IgD-negative memory B cell (primary cell): ENCODE data around the gene PHF13. TPM values are rescaled to one million over a fixed set of nuclear protein-coding genes. Genes with fewer than 3 reads are reported as not detected.

ENCODE experiments used
- H3K27ac Mint-ChIP-seq, 3 donors: one replicate each; pipeline ENCODE4 v1.8.0; 2020 to 2022; ENCODE audit warnings: mild to moderate bottlenecking in 3 of 3, mixed read lengths in 3 of 3, moderate library complexity in 1 of 3
- H3K27me3 Mint-ChIP-seq: one replicate; pipeline ENCODE4 v1.8.0; 2021; ENCODE audit warnings: mixed read lengths
- H3K36me3 Mint-ChIP-seq: one replicate; pipeline ENCODE4 v1.8.0; 2020; ENCODE audit warnings: mild to moderate bottlenecking, mixed read lengths
- H3K4me1 Mint-ChIP-seq, 3 donors: one replicate each; pipeline ENCODE4 v1.8.0; 2020 to 2022; ENCODE audit warnings: mixed read lengths in 3 of 3, mild to moderate bottlenecking in 1 of 3
- H3K4me3 Mint-ChIP-seq, 4 donors: one replicate each; pipeline ENCODE4 v1.8.0; 2020 to 2022; ENCODE audit warnings: mild to moderate bottlenecking in 4 of 4, mixed read lengths in 4 of 4, moderate library complexity in 3 of 4
- H3K9me3 Mint-ChIP-seq, 3 donors: one replicate each; pipeline ENCODE4 v1.8.0; 2020 to 2021; ENCODE audit warnings: mixed read lengths in 3 of 3, mild to moderate bottlenecking in 1 of 3
- polyA plus RNA-seq: library from polyadenylated mRNA; unstranded; fragments of 300-500 nt; fragmentation: Illumina TruSeq; gene quantifications from one replicate; pipeline ENCODE4 v1.2.3, GENCODE V29; 2021

The PHF13 gene
- polyA plus RNA-seq, 1 donor from 2014 or later = 5.3 TPM

DNA sequence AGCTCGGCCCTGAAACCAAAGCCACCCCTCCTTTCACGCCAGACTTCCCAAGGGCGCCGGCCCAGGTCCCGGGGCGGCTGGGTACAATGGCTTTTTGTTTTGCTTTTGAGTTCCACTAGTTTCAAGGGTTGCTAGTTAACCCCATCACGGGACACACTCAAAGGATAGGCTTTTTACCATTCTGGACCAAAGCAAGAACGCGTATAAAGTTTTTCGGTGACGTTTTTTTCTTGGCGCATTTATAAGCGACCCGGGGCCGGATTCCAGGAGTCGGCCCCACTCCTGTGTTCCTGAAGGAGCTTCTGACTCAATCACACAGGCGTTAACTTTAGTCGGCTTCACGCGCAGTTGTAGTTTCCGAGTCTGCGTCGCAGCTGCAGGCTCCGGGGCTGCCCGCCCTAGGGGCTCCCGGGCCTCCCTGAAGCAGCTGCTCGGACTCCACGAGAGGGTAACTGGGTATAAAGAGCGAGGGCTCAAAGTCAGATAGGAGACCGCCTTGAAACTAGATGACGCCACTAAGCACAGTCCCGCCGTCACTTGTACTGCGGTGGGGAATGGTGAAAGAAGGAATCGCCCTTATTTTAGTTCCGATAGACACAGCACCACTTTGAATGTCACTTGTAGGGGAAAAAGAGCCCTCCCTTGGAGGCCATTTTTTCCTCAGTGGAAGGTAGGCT lies 10.2 kb upstream of the PHF13 start:
- peak overlapping the region; percentile 91 to 99 (median 97) for H3K27ac Mint-ChIP-seq
- peak overlapping the region; percentile 89 to 100 (median 94) for H3K4me3 Mint-ChIP-seq
- H3K27me3 Mint-ChIP-seq = no peaks in the 10 kb centered on the region
- H3K4me1 Mint-ChIP-seq = peaks cover 14 to 25% (median 18%) of the 10 kb centered on the region in 3 donors
- no peaks in the 10 kb centered on the region for H3K9me3 Mint-ChIP-seq
- no peaks in the 10 kb centered on the region for H3K36me3 Mint-ChIP-seq

DNA sequence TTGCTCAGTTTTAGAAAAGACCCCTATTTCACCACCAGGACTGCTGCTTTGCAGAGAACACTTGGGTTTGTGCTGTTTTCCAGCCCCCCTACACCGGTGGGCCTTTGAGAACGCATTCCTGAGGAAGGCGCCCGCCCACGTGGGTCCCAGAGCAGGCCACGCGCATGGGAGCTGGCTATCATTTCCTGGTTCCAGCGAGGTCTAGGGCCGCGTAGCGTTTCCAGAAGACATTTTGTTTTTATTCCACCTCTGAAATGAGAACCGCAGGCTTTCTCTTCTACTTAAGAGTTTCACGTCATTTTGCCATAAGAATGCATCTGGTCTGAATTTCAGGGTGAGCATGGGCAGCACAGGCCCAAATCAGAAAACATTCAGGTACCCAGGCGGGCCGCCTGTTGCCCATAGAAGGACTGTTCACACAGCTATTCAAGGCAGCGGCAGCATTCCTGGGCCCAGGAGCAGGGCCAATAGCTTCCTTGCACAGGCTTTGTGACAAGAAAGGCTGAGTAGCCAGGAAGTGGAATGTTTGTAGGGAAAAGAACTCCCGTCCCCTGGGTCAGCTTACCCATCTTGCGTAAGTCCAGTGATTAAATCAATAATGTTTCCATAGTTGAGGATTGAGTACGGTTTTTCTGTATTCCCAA lies 9.5 kb upstream of the PHF13 start:
- Mint-ChIP-seq H3K4me1 (peaks cover 14 to 25% (median 17%) of the 10 kb centered on the region in 3 donors), H3K9me3 (no peaks in the 10 kb centered on the region), H3K27ac (peak overlapping the region in 2 of 3 donors; percentile 97 to 99), H3K36me3 (no peaks in the 10 kb centered on the region), H3K4me3 (peak overlapping the region; percentile 89 to 100 (median 94)), H3K27me3 (no peaks in the 10 kb centered on the region)

DNA sequence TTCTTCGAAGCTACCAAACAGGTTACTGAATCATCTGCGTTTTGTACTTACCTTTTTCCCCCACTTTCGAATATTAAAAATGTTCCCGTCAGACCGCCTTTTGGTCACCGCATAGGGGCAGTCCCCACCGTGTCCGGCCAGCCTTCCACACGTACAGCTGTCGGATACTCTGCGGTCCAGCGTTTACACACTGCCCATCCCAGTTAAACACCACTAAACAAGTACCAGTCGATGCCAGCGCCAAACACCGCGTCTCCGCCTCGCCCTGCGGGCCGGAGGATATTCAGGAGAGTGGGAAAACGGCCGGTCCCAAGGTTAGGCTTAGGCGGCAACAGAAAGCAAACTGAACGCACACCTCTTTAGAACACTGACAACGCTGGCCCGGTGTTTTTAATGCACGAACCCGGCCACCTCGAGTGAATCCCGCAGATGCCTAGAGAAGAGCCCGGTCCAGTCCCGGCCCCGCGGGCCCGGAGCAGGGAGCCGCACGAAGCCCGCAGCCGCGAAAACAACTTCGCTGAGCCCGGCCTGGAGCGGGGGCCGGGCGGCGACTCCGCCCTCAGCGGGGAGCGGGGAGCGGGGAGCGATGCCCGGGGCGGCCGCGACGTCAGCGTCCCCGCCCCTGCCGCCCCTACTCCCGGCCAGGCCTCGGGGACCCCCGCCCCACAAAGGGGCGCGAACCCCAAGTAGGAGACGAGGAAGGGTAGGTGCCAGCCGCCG lies 730 bp upstream of the PHF13 start:
- H3K4me3 Mint-ChIP-seq = peak overlapping the region; percentile 91 to 94 (median 92)
- no peaks in the 10 kb centered on the region for H3K9me3 Mint-ChIP-seq
- no peaks in the 10 kb centered on the region for H3K27me3 Mint-ChIP-seq
- H3K27ac Mint-ChIP-seq = peak overlapping the region; percentile 84 to 93 (median 87)
- H3K36me3 Mint-ChIP-seq = no peaks in the 10 kb centered on the region
- peaks cover 12 to 15% (median 15%) of the 10 kb centered on the region in 3 donors for H3K4me1 Mint-ChIP-seq

DNA sequence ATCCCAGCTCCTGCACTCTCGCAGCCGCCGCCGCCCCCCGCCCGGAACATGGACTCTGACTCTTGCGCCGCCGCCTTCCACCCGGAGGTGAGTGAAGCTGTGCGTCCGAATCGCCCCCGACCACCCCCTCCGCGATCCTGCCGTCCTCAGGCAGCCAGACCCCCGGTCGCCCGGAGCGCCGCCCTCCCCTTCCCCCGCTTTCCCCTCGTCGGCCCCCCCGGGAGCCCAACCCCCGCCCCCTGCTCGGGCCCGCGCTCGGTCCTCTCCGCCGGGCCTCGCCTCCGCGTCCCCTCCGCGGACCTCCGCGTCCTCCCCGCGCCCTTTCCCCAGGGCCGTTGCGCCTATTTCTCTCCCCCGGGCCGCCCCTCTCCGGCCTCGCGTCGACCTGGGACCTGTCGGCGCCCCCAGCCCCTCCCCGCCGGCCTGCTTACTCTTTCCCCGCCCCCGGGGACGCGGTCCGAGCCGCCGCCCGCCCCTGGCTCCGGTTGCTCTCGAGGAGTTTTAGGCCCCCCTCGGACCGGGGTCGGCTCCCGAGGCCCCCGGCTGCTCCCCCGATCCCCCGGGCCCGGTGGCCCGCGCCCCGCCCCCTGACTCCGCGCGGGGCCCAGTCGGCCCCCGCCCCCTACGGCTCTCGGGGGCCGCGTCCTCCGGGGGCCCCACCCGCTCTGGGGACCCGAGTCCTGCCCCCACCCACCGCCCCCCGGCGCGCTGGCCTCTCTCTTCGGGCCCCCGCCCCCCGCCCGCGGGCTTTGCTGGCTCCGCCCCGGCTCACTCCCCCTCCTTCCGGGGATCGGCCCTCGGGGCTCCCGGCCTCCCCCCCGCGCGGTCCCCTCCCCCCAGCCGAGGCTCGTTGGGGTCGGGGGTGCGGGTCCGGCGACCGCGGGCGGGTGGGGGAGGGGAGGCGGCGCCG lies 743 bp downstream of the PHF13 start:
- peaks cover 12 to 15% (median 15%) of the 10 kb centered on the region in 3 donors for H3K4me1 Mint-ChIP-seq
- H3K36me3 Mint-ChIP-seq = no peaks in the 10 kb centered on the region
- H3K27ac Mint-ChIP-seq = peak overlapping the region in 1 of 3 donors; percentile 23
- H3K4me3 Mint-ChIP-seq = peak overlapping the region in 3 of 4 donors; percentile 39 to 96 (median 91)
- no peaks in the 10 kb centered on the region for H3K9me3 Mint-ChIP-seq
- H3K27me3 Mint-ChIP-seq = no peaks in the 10 kb centered on the region

DNA sequence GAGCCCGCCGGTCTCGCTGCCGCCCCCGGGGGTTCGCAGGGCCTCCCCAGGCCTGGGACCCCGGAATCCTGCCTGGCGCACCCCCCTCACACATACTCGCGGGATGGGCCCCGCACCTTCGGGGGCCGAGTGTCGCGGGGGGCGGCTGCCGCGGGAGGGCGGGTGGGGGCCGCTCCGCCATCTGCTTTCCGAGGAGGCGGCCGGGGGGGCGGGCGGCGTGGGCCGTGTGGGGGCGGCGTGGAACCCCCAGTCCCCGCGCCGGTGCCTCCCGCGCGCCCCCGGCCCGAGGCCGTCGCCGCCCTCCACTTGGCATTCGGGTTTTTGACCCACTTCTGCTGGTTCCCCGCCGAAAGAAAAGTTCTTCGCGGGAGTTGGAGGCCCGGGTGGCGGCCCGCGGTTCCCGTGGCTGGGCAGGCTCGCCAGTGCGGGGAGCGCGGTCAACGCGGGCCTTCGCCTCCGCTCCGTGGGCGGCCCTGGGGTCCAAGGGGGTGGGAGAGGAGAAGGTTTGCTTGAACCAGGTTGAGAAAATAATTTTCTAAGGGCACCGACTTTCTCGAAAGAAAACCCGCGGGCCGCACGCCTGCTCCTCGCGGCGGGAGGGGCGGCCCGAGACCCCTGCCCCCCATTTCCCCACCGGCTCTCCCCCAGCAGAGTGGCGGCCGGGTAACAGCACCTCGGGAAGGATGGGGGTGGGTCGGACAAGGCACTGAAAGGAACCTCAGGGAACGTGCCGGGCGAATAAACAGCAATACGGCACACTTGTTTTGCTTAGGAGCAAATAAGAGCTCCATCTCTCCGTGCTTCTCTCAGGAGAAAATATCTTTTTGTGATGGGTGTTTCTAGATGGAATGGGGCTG lies 1.6 kb downstream of the PHF13 start:
- Mint-ChIP-seq H3K4me1 (peaks cover 12 to 15% (median 15%) of the 10 kb centered on the region in 3 donors), H3K9me3 (no peaks in the 10 kb centered on the region), H3K36me3 (no peaks in the 10 kb centered on the region), H3K4me3 (peak overlapping the region; percentile 74 to 91 (median 80)), H3K27me3 (no peaks in the 10 kb centered on the region), H3K27ac (peak overlapping the region in 2 of 3 donors; percentile 40 to 77)

DNA sequence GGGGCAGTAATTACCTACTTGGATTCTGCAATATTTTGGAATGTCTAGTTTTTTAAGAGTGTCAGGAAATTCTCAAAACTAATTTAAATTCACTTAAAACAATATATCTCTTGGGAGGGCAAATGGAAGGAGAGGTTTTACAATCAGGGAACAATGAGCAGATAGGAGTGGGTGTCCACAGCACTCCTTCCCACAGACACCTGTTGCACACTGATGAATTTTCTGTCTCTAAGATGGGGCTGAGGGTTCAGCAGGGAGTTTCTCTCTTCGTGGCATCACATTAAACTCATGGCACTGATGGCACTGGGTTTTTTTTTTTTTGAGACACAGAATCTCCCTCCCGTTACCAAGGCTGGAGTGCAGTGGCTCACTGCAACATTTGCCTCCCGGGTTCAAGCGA lies 5.5 kb downstream of the PHF13 start:
- no peaks in the 10 kb centered on the region for H3K27me3 Mint-ChIP-seq
- peaks cover 3 to 9% (median 4%) of the 10 kb centered on the region in 3 donors for H3K4me1 Mint-ChIP-seq
- no peaks in the 10 kb centered on the region for H3K9me3 Mint-ChIP-seq
- no peak overlapping the region for H3K27ac Mint-ChIP-seq
- H3K36me3 Mint-ChIP-seq = peaks cover 2% of the 10 kb centered on the region
- peak overlapping the region in 1 of 4 donors; percentile 74 for H3K4me3 Mint-ChIP-seq

DNA sequence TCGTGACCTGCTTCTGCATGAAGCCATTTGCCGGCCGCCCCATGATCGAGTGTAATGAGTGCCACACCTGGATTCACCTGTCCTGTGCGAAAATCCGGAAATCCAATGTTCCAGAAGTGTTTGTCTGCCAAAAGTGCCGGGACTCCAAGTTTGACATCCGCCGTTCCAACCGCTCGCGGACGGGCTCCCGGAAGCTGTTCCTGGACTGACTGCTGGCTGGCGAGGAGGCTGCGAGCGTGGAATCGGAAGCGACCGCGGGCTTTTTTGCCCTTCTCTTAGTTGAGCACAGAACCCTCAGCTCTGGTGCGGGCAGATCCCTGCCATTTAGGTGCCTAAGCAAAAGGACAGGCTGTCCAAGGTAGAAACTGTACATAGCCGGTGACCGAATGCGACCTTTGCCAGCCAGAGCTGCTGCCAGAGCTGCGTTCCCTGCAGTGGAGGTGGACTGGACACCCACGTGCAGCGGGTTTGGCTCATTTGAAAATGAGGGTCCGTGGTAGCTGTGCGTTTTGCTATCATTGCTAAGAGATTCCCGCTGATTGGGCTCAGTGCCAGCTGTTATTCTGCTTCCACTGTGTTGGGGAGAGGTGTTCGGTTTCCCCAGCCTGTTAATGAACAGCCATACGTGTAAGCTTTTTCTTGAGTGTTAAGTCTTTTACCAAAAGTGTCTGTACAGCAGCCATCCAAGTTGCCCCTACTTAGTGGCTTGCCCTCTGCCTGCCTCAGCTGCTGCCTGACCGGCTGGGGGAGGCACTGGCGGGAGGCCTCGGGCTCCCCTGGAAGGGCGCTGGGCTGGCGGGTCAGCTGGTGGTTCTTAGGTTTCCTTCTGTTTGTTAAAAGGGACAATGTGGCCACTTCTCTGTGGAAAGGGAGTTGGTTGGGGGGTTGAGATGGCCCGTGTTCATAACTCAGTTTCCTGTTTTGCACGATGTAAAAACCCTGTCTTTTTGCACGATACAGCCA lies 8.2 kb downstream of the PHF13 start:
- Mint-ChIP-seq H3K4me1 (peaks cover 5 to 13% (median 8%) of the 10 kb centered on the region in 3 donors), H3K4me3 (peak overlapping the region in 1 of 4 donors; percentile 93), H3K27me3 (no peaks in the 10 kb centered on the region), H3K9me3 (no peaks in the 10 kb centered on the region), H3K36me3 (peaks cover 2% of the 10 kb centered on the region), H3K27ac (peak overlapping the region in 1 of 3 donors; percentile 67)

DNA sequence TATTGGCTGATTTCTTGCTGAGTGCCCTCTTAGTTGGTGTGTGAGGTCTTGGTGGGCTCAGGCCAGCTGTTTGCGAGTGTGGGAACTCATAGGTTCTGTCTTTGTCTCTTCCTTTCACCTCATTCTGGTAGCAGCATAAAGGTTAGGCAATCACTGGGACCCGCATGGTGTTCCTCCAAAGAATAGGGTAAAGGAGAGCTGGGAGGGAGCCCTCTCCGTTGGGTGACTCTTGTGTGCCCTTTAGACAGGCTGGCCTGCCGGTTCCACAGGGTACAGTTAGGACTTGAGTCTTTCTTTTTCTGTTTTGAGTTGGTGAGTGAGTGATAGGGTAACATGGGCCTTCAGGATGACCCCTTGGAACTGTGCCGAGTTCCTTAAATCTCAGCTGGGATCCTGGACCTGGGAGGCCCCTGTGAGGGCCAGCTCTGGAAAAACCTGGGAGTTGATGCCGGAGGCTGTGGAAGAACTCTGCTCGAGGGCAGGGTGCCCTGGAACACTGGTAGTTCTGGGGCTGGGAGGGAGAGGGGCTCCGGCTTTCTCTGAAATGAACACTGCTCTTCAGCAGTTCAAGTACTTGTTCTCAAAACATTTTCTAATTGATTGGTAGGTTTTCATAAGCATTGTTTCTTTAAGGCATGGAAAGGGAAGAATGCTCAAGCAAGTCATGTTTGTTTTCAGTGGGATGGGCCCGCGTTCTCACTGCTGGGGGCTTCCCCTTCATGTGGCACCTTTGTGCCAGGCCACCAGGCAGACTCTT lies 9.0 kb downstream of the PHF13 start:
- Mint-ChIP-seq H3K36me3 (peaks cover 3% of the 10 kb centered on the region), H3K27ac (peak overlapping the region in 1 of 3 donors; percentile 67), H3K4me1 (peaks cover 6 to 21% (median 13%) of the 10 kb centered on the region in 3 donors)

DNA sequence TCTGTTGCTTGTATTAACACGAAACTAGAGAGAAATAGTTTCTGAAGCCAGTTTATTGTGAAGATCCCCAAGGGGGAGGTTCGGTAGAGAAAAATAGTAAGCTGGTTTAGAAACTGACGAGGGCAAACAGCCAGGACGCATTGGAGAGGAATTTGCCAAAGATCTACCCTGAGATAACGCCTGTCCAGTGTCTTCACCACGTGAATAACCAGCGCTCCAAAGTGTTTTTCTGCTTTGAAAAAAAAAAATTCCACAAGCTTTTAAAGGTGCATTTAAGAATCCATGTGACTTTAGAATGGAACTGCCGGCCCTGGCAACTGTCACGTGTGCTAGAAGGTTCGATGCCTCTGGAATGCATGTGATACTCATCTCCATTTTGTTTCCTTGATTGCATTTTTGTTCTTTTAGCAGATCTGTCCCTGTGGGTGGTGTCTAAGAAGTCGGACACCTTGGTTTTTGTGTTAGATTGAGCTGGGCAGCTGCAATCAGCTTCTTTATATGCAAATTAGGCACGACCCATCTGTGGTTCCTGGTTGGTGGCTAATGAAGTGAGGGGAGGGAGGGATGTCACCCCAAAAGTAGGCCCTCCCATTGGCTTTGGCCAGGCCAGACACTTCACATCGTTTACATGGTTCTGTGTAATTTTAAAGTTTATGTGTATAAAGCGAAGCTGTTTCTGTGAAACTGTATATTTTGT lies 9.9 kb downstream of the PHF13 start:
- Mint-ChIP-seq H3K36me3 (peaks cover 3% of the 10 kb centered on the region), H3K4me3 (peak overlapping the region in 3 of 4 donors; percentile 44 to 93 (median 68)), H3K27me3 (no peaks in the 10 kb centered on the region), H3K27ac (peak overlapping the region in 1 of 3 donors; percentile 86), H3K9me3 (no peaks in the 10 kb centered on the region), H3K4me1 (peaks cover 6 to 25% (median 11%) of the 10 kb centered on the region in 3 donors)

More for the DNA sequence above, 9.0 kb downstream of the PHF13 start:
- H3K27me3 Mint-ChIP-seq = no peaks in the 10 kb centered on the region
- no peaks in the 10 kb centered on the region for H3K9me3 Mint-ChIP-seq
- H3K4me3 Mint-ChIP-seq = peak overlapping the region in 1 of 4 donors; percentile 93

DNA sequence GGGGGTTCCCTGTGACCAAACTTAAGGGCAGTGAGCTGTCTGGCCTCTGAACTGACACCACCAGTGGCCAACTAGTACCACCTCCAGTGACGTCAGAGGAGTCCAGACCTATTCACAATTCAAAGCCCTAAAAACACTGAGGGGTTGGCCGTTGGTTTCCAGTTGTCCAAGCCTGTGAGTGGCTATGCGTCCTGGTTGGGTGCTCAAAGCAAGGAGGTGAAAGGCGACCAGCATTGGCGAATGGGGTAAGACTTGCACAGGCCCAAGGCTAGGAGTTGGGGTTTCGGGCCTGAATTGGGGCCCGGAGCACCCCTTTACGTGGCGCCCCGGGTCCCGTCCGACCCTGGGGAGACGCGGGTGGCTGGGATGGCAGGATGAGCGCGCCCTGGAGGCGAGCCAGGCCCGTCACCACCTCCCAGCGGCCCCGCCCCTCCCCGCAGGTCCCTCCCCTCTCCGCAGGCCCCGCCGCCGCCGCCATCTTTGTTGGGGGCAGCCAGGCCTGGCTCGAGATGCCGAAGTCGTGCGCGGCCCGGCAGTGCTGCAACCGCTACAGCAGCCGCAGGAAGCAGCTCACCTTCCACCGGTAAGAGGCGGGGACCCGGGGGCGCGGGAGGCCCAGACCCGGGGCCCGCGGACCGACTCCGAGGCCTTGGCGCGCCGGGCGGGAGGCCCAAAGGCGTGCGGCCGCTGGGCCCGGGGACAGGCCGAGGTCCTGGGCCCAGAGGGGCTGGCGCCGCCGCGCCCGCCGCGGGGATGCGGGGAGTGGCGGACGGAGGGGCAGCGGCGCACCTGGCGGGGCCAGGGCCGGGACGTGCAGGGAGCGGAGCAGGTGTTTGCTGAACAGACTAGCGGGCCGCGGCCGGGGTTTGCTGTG lies 11.4 kb downstream of the PHF13 start, which contains the start of gene THAP3:
Gene THAP3, plus strand, starts transcription at position 159 of the 874 bp plus-strand sequence. Its CDS starts 351 bp downstream, at position 510.
- H3K36me3 Mint-ChIP-seq = peaks cover 3% of the 10 kb centered on the region
- H3K4me1 Mint-ChIP-seq = peaks cover 6 to 25% (median 11%) of the 10 kb centered on the region in 3 donors
- H3K27ac Mint-ChIP-seq = peak within 1 kb of the TSS; percentile 68 to 86 (median 76)
- H3K4me3 Mint-ChIP-seq = peak within 1 kb of the TSS; percentile 85 to 93 (median 93)
- no peaks in the 10 kb centered on the region for H3K27me3 Mint-ChIP-seq
- no peaks in the 10 kb centered on the region for H3K9me3 Mint-ChIP-seq
